CD4-positive, alpha-beta memory T cell (primary cell): ENCODE measurements around the gene NELL1. TPM values are rescaled to one million over a fixed set of nuclear protein-coding genes. Genes with fewer than 3 reads are reported as not detected.

Experiments
- CTCF ChIA-PET: fragments of 350-600 bp; sonication (Branson Sonifier 250); formaldehyde crosslinking; loops from one replicate; lab custom pipeline; 2021; ENCODE audit warnings: inconsistent platforms; ENCODE audit not compliant: partially characterized antibody; lab: Charles Lee
- POLR2A ChIA-PET: fragments of 350-600 bp; sonication (Branson Sonifier 250); formaldehyde crosslinking; loops from one replicate; lab custom pipeline; 2021; ENCODE audit not compliant: partially characterized antibody; lab: Charles Lee
- DNase-seq, 5 donors: peaks; one replicate each; pipeline versions ENCODE4 v3.0.0 to v3.0.0-alpha.2; 2020 to 2022; ENCODE audit warnings: mixed read lengths in 1 of 5
- H3K27ac ChIP-seq: one replicate; pipeline ENCODE4 v1.7.0; 2013; ENCODE audit warnings: low read depth, low read length
- H3K27me3 ChIP-seq: 2 replicates; pipeline ENCODE4 v1.7.0; 2013; ENCODE audit warnings: mild to moderate bottlenecking, low read length, moderate library complexity; ENCODE audit not compliant: insufficient read depth
- H3K36me3 ChIP-seq: 2 replicates; pipeline ENCODE4 v1.7.0; 2013; ENCODE audit warnings: mild to moderate bottlenecking, low read length, moderate library complexity; ENCODE audit not compliant: insufficient read depth
- H3K4me1 ChIP-seq: 2 replicates; pipeline ENCODE4 v1.7.0; 2013; ENCODE audit warnings: mild to moderate bottlenecking, low read length, moderate library complexity; ENCODE audit not compliant: insufficient read depth
- H3K4me3 ChIP-seq, 2 donors: one replicate each; pipeline ENCODE4 v1.7.0; 2013; ENCODE audit warnings: low read length in 2 of 2, mild to moderate bottlenecking in 1 of 2
- H3K9me3 ChIP-seq, 2 donors: one replicate each; pipeline ENCODE4 v1.7.0; 2013; ENCODE audit warnings: low read length in 2 of 2, control low read depth in 1 of 2; ENCODE audit not compliant: control insufficient read depth in 1 of 2
- H3K27ac Mint-ChIP-seq, 7 donors: one replicate each; pipeline ENCODE4 v1.8.0; 2020 to 2021; ENCODE audit warnings: mixed read lengths in 7 of 7, mild to moderate bottlenecking in 6 of 7, inconsistent platforms in 3 of 7, moderate library complexity in 3 of 7
- H3K27me3 Mint-ChIP-seq, 2 donors: one replicate each; pipeline ENCODE4 v1.8.0; 2020 to 2021; ENCODE audit warnings: mixed read lengths in 2 of 2
- H3K36me3 Mint-ChIP-seq, 2 donors: one replicate each; pipeline ENCODE4 v1.8.0; 2020 to 2021; ENCODE audit warnings: mixed read lengths in 2 of 2, inconsistent platforms in 1 of 2, mild to moderate bottlenecking in 1 of 2
- H3K4me1 Mint-ChIP-seq, 4 donors: one replicate each; pipeline ENCODE4 v1.8.0; 2020 to 2021; ENCODE audit warnings: mixed read lengths in 4 of 4, mild to moderate bottlenecking in 1 of 4
- H3K4me3 Mint-ChIP-seq, 8 donors: one replicate each; pipeline ENCODE4 v1.8.0; 2020 to 2021; ENCODE audit warnings: mixed read lengths in 8 of 8, mild to moderate bottlenecking in 7 of 8, moderate library complexity in 6 of 8, inconsistent platforms in 3 of 8
- H3K9me3 Mint-ChIP-seq, 8 donors: one replicate each; pipeline ENCODE4 v1.8.0; 2020 to 2021; ENCODE audit warnings: mixed read lengths in 8 of 8, mild to moderate bottlenecking in 5 of 8, inconsistent platforms in 3 of 8, moderate library complexity in 1 of 8
- intact Hi-C: fragments of 100-400 bp; cut with micrococcal nuclease; formaldehyde crosslinking; loops from one replicate; pipeline ENCODE4 v1.15.1; 2023
- polyA plus RNA-seq, 2 donors: library from polyadenylated mRNA; unstranded; fragments of 300-500 nt; fragmentation: Illumina TruSeq; gene quantifications; one replicate each; pipeline ENCODE4 v1.2.3, GENCODE V29; 2021
- total RNA-seq, 2 experiments: library from RNA; stranded (reverse); gene quantifications; one replicate each; pipeline ENCODE4 v1.2.3, GENCODE V29; 2021

Gene NELL1
- total and polyA plus RNA-seq, 4 experiments from 2014 or later: not detected

- Histone ChIP-seq H3K27me3 (no peaks in the 10 kb centered on the region), H3K4me3 (no peak overlapping the region), H3K36me3 (no peaks in the 10 kb centered on the region), H3K27ac (no peak overlapping the region), H3K4me1 (no peaks in the 10 kb centered on the region), H3K9me3 (no peaks in the 10 kb centered on the region)
- CTCF ChIA-PET: no interaction called here
- H3K9me3 Mint-ChIP-seq: peaks cover 0 to 10% (median 4%) of the 10 kb centered on the region in 8 donors
- no peak overlapping the region for H3K4me3 Mint-ChIP-seq
- intact Hi-C loops: no loop called here
- H3K4me1 Mint-ChIP-seq: no peaks in the 10 kb centered on the region
- no peaks in the 10 kb centered on the region for H3K27me3 Mint-ChIP-seq
- DNase-seq: no peak
- H3K36me3 Mint-ChIP-seq: no peaks in the 10 kb centered on the region
- H3K27ac Mint-ChIP-seq: no peak overlapping the region
- POLR2A ChIA-PET: no interaction called here
Observed at GRCh38 chr11:21072558-21072957, 403.2 kb downstream of the NELL1 start.

- Mint-ChIP-seq H3K4me3 (no peak overlapping the region), H3K36me3 (no peaks in the 10 kb centered on the region), H3K9me3 (peaks cover 0 to 7% (median under 1%) of the 10 kb centered on the region in 8 donors), H3K27me3 (no peaks in the 10 kb centered on the region), H3K4me1 (no peaks in the 10 kb centered on the region), H3K27ac (no peak overlapping the region)
- H3K4me3 ChIP-seq: no peak overlapping the region
- H3K27me3 ChIP-seq: no peaks in the 10 kb centered on the region
- no peak for DNase-seq
- POLR2A ChIA-PET: no interaction called here
- H3K9me3 ChIP-seq: no peaks in the 10 kb centered on the region
- no peak overlapping the region for H3K27ac ChIP-seq
- H3K4me1 ChIP-seq: no peaks in the 10 kb centered on the region
- intact Hi-C loops: no loop called here
- H3K36me3 ChIP-seq: no peaks in the 10 kb centered on the region
- CTCF ChIA-PET: no interaction called here
Observed at GRCh38 chr11:21082853-21083252, 413.5 kb downstream of the NELL1 start.

GRCh38 chr11:21088930-21089329 lies 419.5 kb downstream of the NELL1 start:
- Mint-ChIP-seq H3K4me1 (no peaks in the 10 kb centered on the region), H3K27ac (no peak overlapping the region), H3K4me3 (no peak overlapping the region), H3K36me3 (no peaks in the 10 kb centered on the region), H3K27me3 (no peaks in the 10 kb centered on the region), H3K9me3 (peaks cover 0 to 14% (median 8%) of the 10 kb centered on the region in 8 donors)
- CTCF ChIA-PET: no interaction called here
- no peaks in the 10 kb centered on the region for H3K9me3 ChIP-seq
- H3K4me3 ChIP-seq: no peak overlapping the region
- H3K27me3 ChIP-seq: no peaks in the 10 kb centered on the region
- POLR2A ChIA-PET: no interaction called here
- no peak for DNase-seq
- H3K4me1 ChIP-seq: no peaks in the 10 kb centered on the region
- intact Hi-C loops: no loop called here
- no peak overlapping the region for H3K27ac ChIP-seq
- no peaks in the 10 kb centered on the region for H3K36me3 ChIP-seq

- Mint-ChIP-seq H3K4me1 (no peaks in the 10 kb centered on the region), H3K4me3 (no peak overlapping the region), H3K9me3 (peaks cover 2 to 23% (median 7%) of the 10 kb centered on the region in 8 donors), H3K27me3 (no peaks in the 10 kb centered on the region), H3K27ac (no peak overlapping the region), H3K36me3 (no peaks in the 10 kb centered on the region)
- intact Hi-C loops: no loop called here
- Histone ChIP-seq H3K4me1 (no peaks in the 10 kb centered on the region), H3K9me3 (no peaks in the 10 kb centered on the region), H3K4me3 (no peak overlapping the region), H3K27me3 (no peaks in the 10 kb centered on the region), H3K36me3 (no peaks in the 10 kb centered on the region), H3K27ac (no peak overlapping the region)
- no peak for DNase-seq
- ChIA-PET POLR2A (no interaction called here), CTCF (no interaction called here)
Observed at GRCh38 chr11:21104641-21105040, 435.3 kb downstream of the NELL1 start.

GRCh38 chr11:21105196-21105917 lies 436.0 kb downstream of the NELL1 start:
- Histone ChIP-seq H3K27me3 (no peaks in the 10 kb centered on the region), H3K4me1 (no peaks in the 10 kb centered on the region), H3K27ac (no peak overlapping the region), H3K36me3 (no peaks in the 10 kb centered on the region), H3K4me3 (no peak overlapping the region), H3K9me3 (no peaks in the 10 kb centered on the region)
- Mint-ChIP-seq H3K4me3 (no peak overlapping the region), H3K36me3 (no peaks in the 10 kb centered on the region), H3K9me3 (peaks cover 2 to 23% (median 10%) of the 10 kb centered on the region in 8 donors), H3K27ac (no peak overlapping the region), H3K4me1 (no peaks in the 10 kb centered on the region), H3K27me3 (no peaks in the 10 kb centered on the region)
- CTCF ChIA-PET: no interaction called here
- no peak for DNase-seq
- intact Hi-C loops: no loop called here
- POLR2A ChIA-PET: no interaction called here

GRCh38 chr11:21109341-21109740 lies 440.0 kb downstream of the NELL1 start:
- no peak for DNase-seq
- Histone ChIP-seq H3K36me3 (no peaks in the 10 kb centered on the region), H3K27me3 (no peaks in the 10 kb centered on the region), H3K27ac (no peak overlapping the region), H3K4me1 (no peaks in the 10 kb centered on the region), H3K9me3 (no peaks in the 10 kb centered on the region), H3K4me3 (no peak overlapping the region)
- Mint-ChIP-seq H3K9me3 (peaks cover 2 to 19% (median 5%) of the 10 kb centered on the region in 8 donors), H3K27me3 (no peaks in the 10 kb centered on the region), H3K4me3 (no peak overlapping the region), H3K4me1 (no peaks in the 10 kb centered on the region), H3K36me3 (no peaks in the 10 kb centered on the region), H3K27ac (no peak overlapping the region)
- POLR2A ChIA-PET: no interaction called here
- intact Hi-C loops: no loop called here
- CTCF ChIA-PET: no interaction called here

GRCh38 chr11:21110415-21110814 lies 441.0 kb downstream of the NELL1 start:
- intact Hi-C loops: no loop called here
- H3K27me3 Mint-ChIP-seq: no peaks in the 10 kb centered on the region
- Histone ChIP-seq H3K9me3 (no peaks in the 10 kb centered on the region), H3K27me3 (no peaks in the 10 kb centered on the region), H3K4me1 (no peaks in the 10 kb centered on the region), H3K36me3 (no peaks in the 10 kb centered on the region), H3K27ac (no peak overlapping the region), H3K4me3 (no peak overlapping the region)
- H3K36me3 Mint-ChIP-seq: no peaks in the 10 kb centered on the region
- POLR2A ChIA-PET: no interaction called here
- H3K4me1 Mint-ChIP-seq: no peaks in the 10 kb centered on the region
- CTCF ChIA-PET: no interaction called here
- no peak overlapping the region for H3K27ac Mint-ChIP-seq
- no peak overlapping the region for H3K4me3 Mint-ChIP-seq
- DNase-seq: no peak
- H3K9me3 Mint-ChIP-seq: peaks cover 2 to 15% (median 5%) of the 10 kb centered on the region in 8 donors
